ENCODE results near the gene RSBN1L. TPM values are rescaled to one million over a fixed set of nuclear protein-coding genes. Genes with fewer than 3 reads are reported as not detected.
A peak's percentile ranks its signal among the peaks of the same experiment; 100 is the strongest.

The RSBN1L gene
- total and polyA plus RNA-seq, 2 of the 8 experiments (the other 6 are each of a cell fraction or from before 2014, with no cell fraction given): 4.1 to 22.1 TPM

DNA sequence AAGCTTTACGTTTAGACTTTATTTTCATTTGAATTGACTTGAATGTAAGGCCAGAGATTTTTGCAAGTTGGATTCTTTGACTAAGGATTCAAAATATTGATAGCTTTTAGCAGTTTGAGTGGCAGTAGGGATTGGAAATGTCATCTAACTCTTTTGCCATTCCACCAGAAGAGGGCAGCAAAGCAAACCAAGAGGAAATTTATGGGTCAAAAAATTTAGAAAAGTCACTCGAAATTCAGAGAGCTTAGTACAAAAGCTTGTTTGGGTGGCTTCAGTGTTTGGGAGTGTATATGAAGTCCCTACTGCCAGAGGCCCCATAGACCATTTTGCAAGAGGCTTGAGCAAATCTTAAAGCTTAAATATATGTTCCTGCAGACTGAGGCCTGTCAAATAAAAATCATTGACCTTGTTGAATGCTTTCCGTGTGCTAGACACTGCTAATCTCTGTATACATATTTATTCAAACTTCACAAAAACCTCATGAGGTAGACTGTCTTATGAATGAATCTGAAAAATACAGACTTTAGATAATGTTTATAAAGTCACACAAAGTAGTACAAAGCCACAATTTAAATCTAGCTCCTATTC, 44.6 kb upstream of the RSBN1L start:
- H3K27ac ChIP-seq (ENCODE audit: low read depth, low read length): no peak overlapping the region
- no peak overlapping the region for H3K4me2 ChIP-seq (ENCODE audit: insufficient read depth in 1 of 2, low read depth in 2 of 2, low read length in 2 of 2)
- H2BK12ac ChIP-seq (ENCODE audit: low read depth, low read length): no peak overlapping the region
- no peak overlapping the region for H3K4me3 ChIP-seq (ENCODE audit: extremely low read depth in 1 of 4, insufficient read depth in 2 of 4, low read depth in 3 of 4, low read length in 4 of 4)
- H3K4ac ChIP-seq (replicated peaks; ENCODE audit: insufficient read length, low read depth, low read length): no peak overlapping the region
- peaks cover 0 to 1% of the 10 kb centered on the region in 2 experiments for H4K20me1 ChIP-seq (replicated peaks in 1 of 2; ENCODE audit: control insufficient read depth in 1 of 2, insufficient read depth in 2 of 2, low read length in 2 of 2)
- H3K56ac ChIP-seq (replicated peaks; ENCODE audit: insufficient read length, low read depth, low read length): no peak overlapping the region
- H3K79me2 ChIP-seq (ENCODE audit: control insufficient read depth in 1 of 2, insufficient read depth in 2 of 2, low read length in 2 of 2): no peaks in the 10 kb centered on the region
- no peak for TF ChIP-seq CHD2 (IDR thresholded peaks at IDR 0.05; ENCODE audit: low read length)
- TF ChIP-seq KDM1A (IDR thresholded peaks at IDR 0.05; ENCODE audit: borderline replicate concordance, low read length): no peak
- TF ChIP-seq, protein P1, sequence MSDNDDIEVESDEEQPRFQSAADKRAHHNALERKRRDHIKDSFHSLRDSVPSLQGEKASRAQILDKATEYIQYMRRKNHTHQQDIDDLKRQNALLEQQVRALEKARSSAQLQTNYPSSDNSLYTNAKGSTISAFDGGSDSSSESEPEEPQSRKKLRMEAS (IDR thresholded peaks at IDR 0.05): no peak
- TF ChIP-seq EGR1 (IDR thresholded peaks at IDR 0.05; ENCODE audit: borderline replicate concordance, low read depth, low read length): no peak
- TF ChIP-seq HDAC6 (IDR thresholded peaks at IDR 0.05; ENCODE audit: low read depth, low read length): no peak
- TF ChIP-seq, protein P2, sequence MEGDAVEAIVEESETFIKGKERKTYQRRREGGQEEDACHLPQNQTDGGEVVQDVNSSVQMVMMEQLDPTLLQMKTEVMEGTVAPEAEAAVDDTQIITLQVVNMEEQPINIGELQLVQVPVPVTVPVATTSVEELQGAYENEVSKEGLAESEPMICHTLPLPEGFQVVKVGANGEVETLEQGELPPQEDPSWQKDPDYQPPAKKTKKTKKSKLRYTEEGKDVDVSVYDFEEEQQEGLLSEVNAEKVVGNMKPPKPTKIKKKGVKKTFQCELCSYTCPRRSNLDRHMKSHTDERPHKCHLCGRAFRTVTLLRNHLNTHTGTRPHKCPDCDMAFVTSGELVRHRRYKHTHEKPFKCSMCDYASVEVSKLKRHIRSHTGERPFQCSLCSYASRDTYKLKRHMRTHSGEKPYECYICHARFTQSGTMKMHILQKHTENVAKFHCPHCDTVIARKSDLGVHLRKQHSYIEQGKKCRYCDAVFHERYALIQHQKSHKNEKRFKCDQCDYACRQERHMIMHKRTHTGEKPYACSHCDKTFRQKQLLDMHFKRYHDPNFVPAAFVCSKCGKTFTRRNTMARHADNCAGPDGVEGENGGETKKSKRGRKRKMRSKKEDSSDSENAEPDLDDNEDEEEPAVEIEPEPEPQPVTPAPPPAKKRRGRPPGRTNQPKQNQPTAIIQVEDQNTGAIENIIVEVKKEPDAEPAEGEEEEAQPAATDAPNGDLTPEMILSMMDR (IDR thresholded peaks at IDR 0.05; ENCODE audit: control extremely low read depth in 1 of 3, insufficient read depth in 1 of 3, low read depth in 1 of 3, low read length in 3 of 3): peak in 2 of 3 experiments; percentile 54; a peak in 2 of 4 replicates
- peak; percentile 56 to 63 for TF ChIP-seq RAD21 (IDR thresholded peaks at IDR 0.05 in 1 of 2, conservative IDR thresholded peaks at IDR 0.05 in 1 of 2; ENCODE audit: low read depth in 2 of 2, low read length in 2 of 2)
- no peak for TF ChIP-seq TAF7 (optimal IDR thresholded peaks at IDR 0.05; ENCODE audit: borderline replicate concordance, low read depth, low read length)
- no peak overlapping the region for H2AFZ ChIP-seq (ENCODE audit: low read length)
- H3K27me3 ChIP-seq (replicated peaks in 1 of 4; ENCODE audit: control insufficient read depth in 3 of 4, extremely low read depth in 1 of 4, insufficient read depth in 3 of 4, low read length in 3 of 4): no peaks in the 10 kb centered on the region
- no peak overlapping the region for H2BK5ac ChIP-seq (ENCODE audit: low read depth, low read length)
- CTCF ChIA-PET (ENCODE audit: partially characterized antibody): interaction anchor here (0.7 to 4.7 kb wide), 54 partner anchors 9 to 286 kb away, joined by 3 to 42 read pairs (median 4); partner anchors contain the start of gene RSBN1L
- H3K36me3 ChIP-seq (ENCODE audit: control insufficient read depth in 2 of 4, insufficient read depth in 4 of 4, low read length in 3 of 4): peaks cover 0 to 22% (median 5%) of the 10 kb centered on the region in 4 experiments; a peak in 5 of 8 replicates
- H3K23ac ChIP-seq (ENCODE audit: insufficient read length): no peak overlapping the region
- DNase-seq (ENCODE audit: low read depth in 1 of 2, low spot score in 2 of 2) (peak in 1 of 2 experiments; percentile 44), FAIRE-seq (peak; percentile 69)
- H3K9ac ChIP-seq (replicated peaks in 1 of 4; ENCODE audit: extremely low read depth in 1 of 4, low read depth in 3 of 4, low read length in 3 of 4): no peak overlapping the region
- no peaks in the 10 kb centered on the region for H3K4me1 ChIP-seq (replicated peaks in 1 of 4; ENCODE audit: control insufficient read depth in 3 of 4, insufficient read depth in 4 of 4, low read length in 3 of 4)
- no peak overlapping the region for H4K8ac ChIP-seq (ENCODE audit: extremely low read depth, insufficient read depth, low read length)
- no peak overlapping the region for H4K91ac ChIP-seq (replicated peaks; ENCODE audit: insufficient read length, low read length)
- no peak overlapping the region for H3K14ac ChIP-seq (ENCODE audit: insufficient read length)
- no peaks in the 10 kb centered on the region for H3K79me1 ChIP-seq (ENCODE audit: low read depth, low read length)
- H2AK5ac ChIP-seq (ENCODE audit: low read depth, low read length): no peak overlapping the region
- H3K18ac ChIP-seq (ENCODE audit: extremely low read depth, low read length): no peak overlapping the region
- no peaks in the 10 kb centered on the region for H3K9me3 ChIP-seq (ENCODE audit: insufficient read depth in 2 of 2, low read depth in 1 of 2, low read length in 1 of 2)
- POLR2A ChIA-PET (ENCODE audit: partially characterized antibody): interaction anchor here (0.8 to 1.1 kb wide), 3 partner anchors 9 to 147 kb away, joined by 3 read pairs; partner anchors contain the start of genes PHTF2 and TMEM60
- 49% methylated on average over 3 of the region's 3 CpGs; no CpG with 5 or more reads in 1 of the 2 experiments for WGBS, 2 experiments (ENCODE audit: extremely low coverage in 1 of 2, insufficient coverage in 1 of 2, insufficient read length in 1 of 2, insufficient replicate concordance in 2 of 2, low coverage in 1 of 2, low lambda C conversion rate in 2 of 2, missing lambda C conversion rate in 1 of 2)
- no peak overlapping the region for H2BK120ac ChIP-seq (replicated peaks; ENCODE audit: low read depth, low read length)
- H2BK15ac ChIP-seq (ENCODE audit: low read length): no peak overlapping the region
- no peaks in the 10 kb centered on the region for H3K23me2 ChIP-seq (ENCODE audit: low read depth, low read length)
- H4K5ac ChIP-seq (ENCODE audit: insufficient read length, low read depth, low read length): no peak overlapping the region
- H2BK20ac ChIP-seq (ENCODE audit: low read length): no peak overlapping the region

Data from H1 (cell line).